GM12878 (cell line): ENCODE measurements around the gene TRIB2. TPM values are rescaled to one million over a fixed set of nuclear protein-coding genes. Genes with fewer than 3 reads are reported as not detected.

ENCODE experiments used
- ATAC-seq: fragments of 200-7000 bp; cut with Tn5 transposase; 3 replicates; pipeline ENCODE4 v1.9.1; 2020; ENCODE audit warnings: mild to moderate bottlenecking, moderate library complexity
- BruUV-seq: library from RNA; stranded (reverse); fragments of 400-500 nt; replicated peaks from 2 replicates; lab custom pipeline; 2021; lab: Mats Ljungman, UMichigan
- CTCF ChIA-PET: fragments of 300-600 bp; sonication (Branson Sonifier 250); formaldehyde crosslinking; extraction: SDS; loops from one replicate; lab custom pipeline; 2021; ENCODE audit warnings: inconsistent platforms; lab: Yijun Ruan, JAX
- POLR2A ChIA-PET: fragments of 350-600 bp; formaldehyde crosslinking; extraction: SDS; loops from one replicate; lab custom pipeline; 2021; ENCODE audit warnings: inconsistent platforms; lab: Charles Lee
- RAD21 ChIA-PET: fragments of 300-600 bp; sonication (Branson Sonifier 250); formaldehyde crosslinking; loops from one replicate; lab custom pipeline; 2023; ENCODE audit warnings: antibody characterized with exemption; ENCODE audit not compliant: unreplicated experiment; lab: Charles Lee
- SMC1A ChIA-PET: fragments of 300-600 bp; sonication (Branson Sonifier 250); formaldehyde crosslinking; loops from one replicate; lab custom pipeline; 2023; ENCODE audit not compliant: unreplicated experiment, uncharacterized antibody; lab: Charles Lee
- DNase-seq: peaks from one replicate; pipeline ENCODE4 v3.0.0-alpha.2; 2011; ENCODE audit warnings: low read depth, low spot score
- FAIRE-seq: peaks from 3 replicates; lab custom pipeline; 2011; peaks lifted over from hg19 to GRCh38; lab: Jason Lieb, UNC
- H2AFZ ChIP-seq: 2 replicates; pipeline ENCODE4 v1.6.0; 2011; ENCODE audit warnings: low read depth, low read length, control low read depth; ENCODE audit not compliant: control insufficient read depth
- H3K27ac ChIP-seq: 2 replicates; pipeline ENCODE4 v1.5.1; 2011; ENCODE audit warnings: control low read depth; ENCODE audit not compliant: control insufficient read depth, insufficient read depth
- H3K27me3 ChIP-seq, 2 experiments: replicated peaks in 1 of 2; 2 replicates each; pipeline versions ENCODE4 v1.6.0 to v1.6.1; 2011; ENCODE audit warnings: low read length in 1 of 2; ENCODE audit not compliant: control insufficient read depth in 2 of 2, insufficient read depth in 2 of 2
- H3K36me3 ChIP-seq, 2 experiments: 2 replicates each; pipeline ENCODE4 v1.5.1; 2011; ENCODE audit warnings: low read length in 1 of 2; ENCODE audit not compliant: control insufficient read depth in 2 of 2, insufficient read depth in 2 of 2
- H3K4me1 ChIP-seq: 2 replicates; pipeline ENCODE4 v1.6.1; 2011; ENCODE audit warnings: mild to moderate bottlenecking, low read length, moderate library complexity, mixed read lengths; ENCODE audit not compliant: control insufficient read depth, insufficient read depth
- H3K4me2 ChIP-seq: 2 replicates; pipeline ENCODE4 v1.6.0; 2011; ENCODE audit warnings: control low read depth; ENCODE audit not compliant: control insufficient read depth, insufficient read depth
- H3K4me3 ChIP-seq: fragments of 200-600 bp; sonication (generic); 2 replicates; pipeline ENCODE4 v1.5.1; 2016
- H3K79me2 ChIP-seq: 2 replicates; pipeline ENCODE4 v1.6.0; 2011; ENCODE audit warnings: low read length; ENCODE audit not compliant: control insufficient read depth, insufficient read depth
- H3K9ac ChIP-seq: 2 replicates; pipeline ENCODE4 v1.8.0; 2011; ENCODE audit warnings: low read length, control low read depth, mixed read lengths; ENCODE audit not compliant: control insufficient read depth, insufficient read depth
- H3K9me3 ChIP-seq: replicated peaks from 3 replicates; pipeline ENCODE4 v1.5.1; 2011; ENCODE audit warnings: mild to moderate bottlenecking, low read length; ENCODE audit not compliant: control insufficient read depth, insufficient read depth
- H4K20me1 ChIP-seq: 2 replicates; pipeline ENCODE4 v1.6.0; 2011; ENCODE audit not compliant: control insufficient read depth, insufficient read depth
- CBFB ChIP-seq: IDR thresholded peaks from 2 replicates; pipeline ENCODE4 v1.6.1; 2016; ENCODE audit warnings: antibody characterized with exemption, low read depth
- CBX3 ChIP-seq: fragments of 200-600 bp; sonication (generic); IDR thresholded peaks from 2 replicates; pipeline ENCODE4 v1.6.1; 2016; ENCODE audit warnings: low read depth, borderline replicate concordance
- ETV6 ChIP-seq, 2 experiments: fragments of 450-650 bp in 1 of 2; IDR thresholded peaks in 1 of 2; conservative IDR thresholded peaks in 1 of 2; 2 replicates each; pipeline ENCODE4 v1.6.1; 2014; ENCODE audit warnings: antibody characterized with exemption in 1 of 2, borderline replicate concordance in 1 of 2, low read depth in 1 of 2, mild to moderate bottlenecking in 1 of 2, moderate library complexity in 1 of 2
- FOXK2 ChIP-seq: fragments of 450-650 bp; IDR thresholded peaks from 2 replicates; pipeline ENCODE4 v1.6.1; 2017; ENCODE audit warnings: mild to moderate bottlenecking, moderate library complexity
- GABPA ChIP-seq: IDR thresholded peaks from 2 replicates; pipeline ENCODE4 v1.6.1; 2014; ENCODE audit warnings: antibody characterized with exemption, low read depth, mild to moderate bottlenecking, inconsistent platforms
- IKZF1 ChIP-seq: fragments of 450-650 bp; conservative IDR thresholded peaks from 2 replicates; pipeline ENCODE4 v1.6.1; 2017; ENCODE audit warnings: antibody characterized with exemption, mild to moderate bottlenecking
- LARP7 ChIP-seq: fragments of 450-650 bp; IDR thresholded peaks from 2 replicates; pipeline ENCODE4 v1.6.1; 2017; ENCODE audit warnings: mild to moderate bottlenecking
- NFIC ChIP-seq: IDR thresholded peaks from 2 replicates; pipeline ENCODE4 v1.6.1; 2012; ENCODE audit warnings: low read depth, mild to moderate bottlenecking, inconsistent platforms, low read length, moderate library complexity
- NFYA ChIP-seq: IDR thresholded peaks from 2 replicates; pipeline ENCODE4 v1.6.1; 2011; ENCODE audit warnings: low read depth, mild to moderate bottlenecking, low read length, improper control_type of control experiment, borderline replicate concordance
- NFYB ChIP-seq: IDR thresholded peaks from 2 replicates; pipeline ENCODE4 v1.6.1; 2011; ENCODE audit warnings: low read depth, mild to moderate bottlenecking, low read length, improper control_type of control experiment, moderate library complexity; ENCODE audit not compliant: insufficient read depth
- NR2C2 ChIP-seq: IDR thresholded peaks from 2 replicates; pipeline ENCODE4 v1.6.1; 2011; ENCODE audit warnings: borderline replicate concordance, low read depth; ENCODE audit not compliant: control insufficient read depth, insufficient read length
- POLR2A ChIP-seq: IDR thresholded peaks from 2 replicates; pipeline ENCODE4 v1.6.1; 2011; ENCODE audit warnings: low read depth, mild to moderate bottlenecking, low read length
- TCF7 ChIP-seq: IDR thresholded peaks from 2 replicates; pipeline ENCODE4 v1.6.1; 2014; ENCODE audit warnings: antibody characterized with exemption, borderline replicate concordance
- YBX1 ChIP-seq: fragments of 450-650 bp; IDR thresholded peaks from 2 replicates; pipeline ENCODE4 v1.6.1; 2016; ENCODE audit warnings: antibody characterized with exemption
- WGBS: methylation state at CpG from one replicate; pipeline ENCODE4 v1.1.6; 2016; ENCODE audit warnings: low lambda C conversion rate; ENCODE audit not compliant: insufficient replicate concordance, insufficient coverage; ENCODE audit errors: missing lambda C conversion rate; 5-methylcytosine and 5-hydroxymethylcytosine counted together
- in situ Hi-C: fragments of 300-500 bp; cut with MboI; formaldehyde crosslinking; loops from 9 replicates; pipeline ENCODE4 v1.14.3; 2018; ENCODE audit warnings: mixed read lengths
- intact Hi-C: fragments of 100-400 bp; cut with micrococcal nuclease; formaldehyde crosslinking; loops from one replicate; pipeline ENCODE4 v1.14.2; 2022; ENCODE audit not compliant: unreplicated experiment
- polyA plus RNA-seq, 11 experiments: library from polyadenylated mRNA; depleted of rRNA in 4 of 11; unstranded in 6 of 11; stranded (reverse) in 5 of 11; fragments of >200 nt; fragmentation: Nextera tagmentation in 4 of 11; fragmentation: Illumina TruSeq in 1 of 11; extraction: Ambion mirVana in 4 of 11; extraction: Trizol in 1 of 11; gene quantifications; 1 replicate in 1 of 11; 2 replicates in 10 of 11; pipeline versions ENCODE4 v1.2.1 to v1.2.3, GENCODE V29; 2011 to 2016; ENCODE audit warnings: inconsistent platforms in 2 of 11, missing spikeins in 2 of 11, low read depth in 1 of 11
- total RNA-seq, 4 experiments: library from RNA; depleted of rRNA in 3 of 4; stranded (reverse); fragments of >200 nt in 3 of 4; fragmentation: Illumina TruSeq in 1 of 4; extraction: Trizol in 1 of 4; gene quantifications; 2 replicates each; pipeline versions ENCODE4 v1.2.1 to v1.2.3, GENCODE V29; 2013 to 2021
- TF ChIP-seq, protein P1 (sequence below): IDR thresholded peaks from 2 replicates; pipeline ENCODE4 v1.6.1; 2012; ENCODE audit warnings: low read depth, low read length, improper control_type of control experiment
- TF ChIP-seq, protein P2 (sequence below): IDR thresholded peaks from 2 replicates; pipeline ENCODE4 v1.6.1; 2012; ENCODE audit warnings: mild to moderate bottlenecking, low read depth, low read length

TRIB2 gene
- total and polyA plus RNA-seq, 10 of the 15 experiments (the other 5 are each of a cell fraction or from before 2014, with no cell fraction given): 1.6 to 9.2 (median 5.2) TPM

DNA sequence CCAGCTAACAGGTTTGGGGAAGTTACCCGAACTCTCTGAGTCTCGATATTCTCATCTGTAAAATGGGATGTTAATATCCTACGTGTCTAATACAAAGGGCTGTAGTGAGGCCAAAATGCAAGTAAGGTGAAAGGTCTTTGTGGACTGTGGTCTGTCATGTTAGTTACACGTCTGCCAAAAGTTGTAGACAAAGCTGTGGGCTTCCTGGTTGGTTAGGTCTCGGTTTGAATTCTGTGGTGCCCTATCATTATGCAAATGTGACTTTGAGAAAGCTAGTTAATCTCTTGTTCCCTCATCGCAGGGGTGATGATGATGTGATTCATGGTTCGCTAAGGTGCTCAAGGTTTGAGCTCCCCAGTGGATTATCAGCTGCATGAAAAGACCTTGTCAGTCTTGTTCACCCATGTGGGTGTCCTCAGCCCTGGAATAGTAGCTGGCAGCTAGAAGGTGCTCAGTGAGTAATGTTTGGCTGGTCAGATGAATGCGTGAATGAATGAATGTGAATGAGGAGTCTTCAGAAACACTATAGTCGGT, 23.1 kb downstream of the TRIB2 start:
- BruUV-seq: no TSS peak
- ChIA-PET SMC1A (interaction anchor here (1.4 kb wide), 1 partner anchor 11 kb away, joined by 5 read pairs; no protein-coding TSS in a partner anchor), RAD21 (no interaction called here), CTCF (no interaction called here), POLR2A (no interaction called here)
- DNase-seq: no peak
- FAIRE-seq: no peak
- WGBS: 55% methylated on average over 9 of the region's 9 CpGs
- Histone ChIP-seq H3K4me2 (no peak overlapping the region), H3K4me1 (no peaks in the 10 kb centered on the region), H3K27ac (no peak overlapping the region), H2AFZ (no peak overlapping the region), H3K9ac (no peak overlapping the region), H3K27me3 (no peaks in the 10 kb centered on the region), H3K79me2 (no peaks in the 10 kb centered on the region), H3K4me3 (no peak overlapping the region), H4K20me1 (no peaks in the 10 kb centered on the region; the same call in 1 of the 2 replicates), H3K36me3 (no peaks in the 10 kb centered on the region; a peak in 2 of 4 replicates), H3K9me3 (no peaks in the 10 kb centered on the region)
- in situ Hi-C loops: no loop called here
- intact Hi-C loops: no loop called here
- TF ChIP-seq CBFB (no peak), LARP7 (no peak), TCF7 (no peak), GABPA (no peak), ETV6 (conservative IDR thresholded peaks at IDR 0.05 in 1 of 2, IDR thresholded peaks at IDR 0.05 in 1 of 2; ENCODE audit: borderline replicate concordance in 1 of 2, low read depth in 1 of 2) (no peak), IKZF1 (no peak), CBX3 (no peak), NR2C2 (no peak), POLR2A (no peak), NFIC (no peak), NFYA (no peak), YBX1 (no peak), FOXK2 (no peak), NFYB (no peak)
- TF ChIP-seq, protein P1, sequence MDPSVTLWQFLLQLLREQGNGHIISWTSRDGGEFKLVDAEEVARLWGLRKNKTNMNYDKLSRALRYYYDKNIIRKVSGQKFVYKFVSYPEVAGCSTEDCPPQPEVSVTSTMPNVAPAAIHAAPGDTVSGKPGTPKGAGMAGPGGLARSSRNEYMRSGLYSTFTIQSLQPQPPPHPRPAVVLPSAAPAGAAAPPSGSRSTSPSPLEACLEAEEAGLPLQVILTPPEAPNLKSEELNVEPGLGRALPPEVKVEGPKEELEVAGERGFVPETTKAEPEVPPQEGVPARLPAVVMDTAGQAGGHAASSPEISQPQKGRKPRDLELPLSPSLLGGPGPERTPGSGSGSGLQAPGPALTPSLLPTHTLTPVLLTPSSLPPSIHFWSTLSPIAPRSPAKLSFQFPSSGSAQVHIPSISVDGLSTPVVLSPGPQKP: no peak
- TF ChIP-seq, protein P2, sequence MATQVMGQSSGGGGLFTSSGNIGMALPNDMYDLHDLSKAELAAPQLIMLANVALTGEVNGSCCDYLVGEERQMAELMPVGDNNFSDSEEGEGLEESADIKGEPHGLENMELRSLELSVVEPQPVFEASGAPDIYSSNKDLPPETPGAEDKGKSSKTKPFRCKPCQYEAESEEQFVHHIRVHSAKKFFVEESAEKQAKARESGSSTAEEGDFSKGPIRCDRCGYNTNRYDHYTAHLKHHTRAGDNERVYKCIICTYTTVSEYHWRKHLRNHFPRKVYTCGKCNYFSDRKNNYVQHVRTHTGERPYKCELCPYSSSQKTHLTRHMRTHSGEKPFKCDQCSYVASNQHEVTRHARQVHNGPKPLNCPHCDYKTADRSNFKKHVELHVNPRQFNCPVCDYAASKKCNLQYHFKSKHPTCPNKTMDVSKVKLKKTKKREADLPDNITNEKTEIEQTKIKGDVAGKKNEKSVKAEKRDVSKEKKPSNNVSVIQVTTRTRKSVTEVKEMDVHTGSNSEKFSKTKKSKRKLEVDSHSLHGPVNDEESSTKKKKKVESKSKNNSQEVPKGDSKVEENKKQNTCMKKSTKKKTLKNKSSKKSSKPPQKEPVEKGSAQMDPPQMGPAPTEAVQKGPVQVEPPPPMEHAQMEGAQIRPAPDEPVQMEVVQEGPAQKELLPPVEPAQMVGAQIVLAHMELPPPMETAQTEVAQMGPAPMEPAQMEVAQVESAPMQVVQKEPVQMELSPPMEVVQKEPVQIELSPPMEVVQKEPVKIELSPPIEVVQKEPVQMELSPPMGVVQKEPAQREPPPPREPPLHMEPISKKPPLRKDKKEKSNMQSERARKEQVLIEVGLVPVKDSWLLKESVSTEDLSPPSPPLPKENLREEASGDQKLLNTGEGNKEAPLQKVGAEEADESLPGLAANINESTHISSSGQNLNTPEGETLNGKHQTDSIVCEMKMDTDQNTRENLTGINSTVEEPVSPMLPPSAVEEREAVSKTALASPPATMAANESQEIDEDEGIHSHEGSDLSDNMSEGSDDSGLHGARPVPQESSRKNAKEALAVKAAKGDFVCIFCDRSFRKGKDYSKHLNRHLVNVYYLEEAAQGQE: no peak
- ATAC-seq: no peak
